ENCODE measurements around the gene CAMK2G. TPM values are rescaled to one million over a fixed set of nuclear protein-coding genes. Genes with fewer than 3 reads are reported as not detected.

Gene CAMK2G
- total RNA-seq, 1 experiment from 2014 or later: 147 TPM

DNA sequence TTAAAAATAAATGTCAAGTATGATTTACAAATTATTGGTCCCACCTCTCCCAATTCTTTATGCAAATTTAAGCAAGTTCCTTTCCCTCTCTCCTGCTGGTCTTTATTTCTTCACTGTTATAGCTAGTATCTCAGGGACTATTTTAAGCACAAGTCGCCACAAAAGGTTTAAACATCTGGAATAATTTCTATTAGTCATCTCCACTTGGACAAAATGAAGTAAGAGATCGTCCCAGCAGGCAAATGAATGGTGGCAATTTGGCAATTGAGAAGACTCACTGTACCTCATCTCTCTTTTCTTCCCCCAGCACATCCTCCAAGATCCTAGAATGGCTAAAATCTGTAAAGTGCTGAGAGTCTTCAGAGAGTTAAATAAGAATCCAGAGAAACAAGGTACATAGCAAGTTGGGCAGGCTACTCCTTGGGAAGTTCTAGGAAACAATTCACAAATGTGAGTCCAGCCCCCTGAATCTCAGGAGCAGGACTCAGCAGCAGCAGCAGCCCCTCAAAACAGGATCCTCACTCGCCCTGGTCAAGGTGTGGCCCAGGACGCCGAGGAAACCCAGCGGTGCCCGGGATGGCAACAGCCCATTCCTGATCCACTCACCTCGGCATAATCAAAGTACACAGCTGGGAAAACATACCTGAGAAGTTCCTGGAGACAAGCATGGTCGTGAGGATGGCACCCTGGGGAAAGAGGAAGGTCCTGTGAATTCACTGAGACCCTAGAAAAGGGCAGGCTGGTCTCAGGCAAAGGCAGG lies 32.6 kb downstream of the CAMK2G start:
- DNase-seq: no peak
- H3K4me3 ChIP-seq: no peak overlapping the region
- POLR2A ChIA-PET (ENCODE audit: unreplicated experiment): no interaction called here
- H3K4me1 ChIP-seq (replicated peaks; ENCODE audit: insufficient read depth): 0 out of 2 replicates have a peak, but pooled peaks cover 6% of the 10 kb centered on the region
- intact Hi-C loops (cut with micrococcal nuclease; ENCODE audit: unreplicated experiment): no loop called here
- CTCF ChIA-PET: interaction anchor here (0.6 kb wide), 1 partner anchor 49 kb away, joined by 3 read pairs; no protein-coding TSS in a partner anchor
- peaks cover 74% of the 10 kb centered on the region for H3K36me3 ChIP-seq (ENCODE audit: low read depth)
- no peaks in the 10 kb centered on the region for H3K27me3 ChIP-seq (ENCODE audit: insufficient read depth, low read depth)
- no peak overlapping the region for H3K27ac ChIP-seq
- H3K9me2 ChIP-seq (ENCODE audit: insufficient read depth): no peaks in the 10 kb centered on the region
- peaks cover 15% of the 10 kb centered on the region; the same call in 1 of the 2 replicates for H3K79me2 ChIP-seq (ENCODE audit: low read depth)
- no peaks in the 10 kb centered on the region for H3K9me3 ChIP-seq (ENCODE audit: insufficient read depth, low read depth)
- H3F3A ChIP-seq (ENCODE audit: insufficient read depth, low read depth): peaks cover 50% of the 10 kb centered on the region; the same call in 1 of the 2 replicates
- H2AFZ ChIP-seq: no peak overlapping the region
- no TSS peak for BruUV-seq (replicated peaks)
- H3K4me2 ChIP-seq: no peak overlapping the region
- TF ChIP-seq EZH2 (IDR thresholded peaks at IDR 0.05; ENCODE audit: low read depth): no peak
- TF ChIP-seq, protein P1, sequence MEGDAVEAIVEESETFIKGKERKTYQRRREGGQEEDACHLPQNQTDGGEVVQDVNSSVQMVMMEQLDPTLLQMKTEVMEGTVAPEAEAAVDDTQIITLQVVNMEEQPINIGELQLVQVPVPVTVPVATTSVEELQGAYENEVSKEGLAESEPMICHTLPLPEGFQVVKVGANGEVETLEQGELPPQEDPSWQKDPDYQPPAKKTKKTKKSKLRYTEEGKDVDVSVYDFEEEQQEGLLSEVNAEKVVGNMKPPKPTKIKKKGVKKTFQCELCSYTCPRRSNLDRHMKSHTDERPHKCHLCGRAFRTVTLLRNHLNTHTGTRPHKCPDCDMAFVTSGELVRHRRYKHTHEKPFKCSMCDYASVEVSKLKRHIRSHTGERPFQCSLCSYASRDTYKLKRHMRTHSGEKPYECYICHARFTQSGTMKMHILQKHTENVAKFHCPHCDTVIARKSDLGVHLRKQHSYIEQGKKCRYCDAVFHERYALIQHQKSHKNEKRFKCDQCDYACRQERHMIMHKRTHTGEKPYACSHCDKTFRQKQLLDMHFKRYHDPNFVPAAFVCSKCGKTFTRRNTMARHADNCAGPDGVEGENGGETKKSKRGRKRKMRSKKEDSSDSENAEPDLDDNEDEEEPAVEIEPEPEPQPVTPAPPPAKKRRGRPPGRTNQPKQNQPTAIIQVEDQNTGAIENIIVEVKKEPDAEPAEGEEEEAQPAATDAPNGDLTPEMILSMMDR (conservative IDR thresholded peaks at IDR 0.05): no peak
- H4K20me1 ChIP-seq (ENCODE audit: insufficient read depth): peaks cover 74% of the 10 kb centered on the region

DNA sequence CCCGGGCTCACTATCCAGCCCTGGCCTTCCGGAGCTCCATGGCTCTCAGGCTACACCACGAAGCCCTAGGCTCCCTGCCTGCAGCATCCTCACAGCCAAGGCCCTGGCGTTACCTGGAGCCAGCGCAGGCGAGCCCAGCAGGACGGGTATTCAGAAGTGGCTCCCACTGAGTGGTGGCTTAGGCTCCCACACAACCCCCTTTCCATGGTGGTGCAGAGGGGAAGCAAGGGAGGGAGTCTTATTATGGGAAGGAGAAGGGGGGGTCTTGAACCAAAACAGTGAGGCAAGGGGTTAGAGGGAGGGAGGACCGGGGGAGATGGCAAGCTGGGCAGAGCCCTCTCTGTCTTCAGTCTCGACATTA lies 33.3 kb downstream of the CAMK2G start:
- Histone ChIP-seq H3K27me3 (ENCODE audit: insufficient read depth, low read depth) (no peaks in the 10 kb centered on the region), H3K79me2 (ENCODE audit: low read depth) (peaks cover 8% of the 10 kb centered on the region; the same call in 1 of the 2 replicates), H3K9me3 (ENCODE audit: insufficient read depth, low read depth) (no peaks in the 10 kb centered on the region), H2AFZ (no peak overlapping the region), H3K4me3 (no peak overlapping the region), H3K27ac (no peak overlapping the region), H3K9me2 (ENCODE audit: insufficient read depth) (no peaks in the 10 kb centered on the region), H3K36me3 (ENCODE audit: low read depth) (peaks cover 69% of the 10 kb centered on the region), H3K4me1 (replicated peaks; ENCODE audit: insufficient read depth) (0 out of 2 replicates have a peak, but pooled peaks cover 6% of the 10 kb centered on the region), H4K20me1 (ENCODE audit: insufficient read depth) (peaks cover 71% of the 10 kb centered on the region), H3F3A (ENCODE audit: insufficient read depth, low read depth) (peaks cover 48% of the 10 kb centered on the region), H3K4me2 (no peak overlapping the region)
- ChIA-PET CTCF (no interaction called here), POLR2A (ENCODE audit: unreplicated experiment) (no interaction called here)
- no peak for DNase-seq
- intact Hi-C loops (cut with micrococcal nuclease; ENCODE audit: unreplicated experiment): no loop called here
- TF ChIP-seq EZH2 (IDR thresholded peaks at IDR 0.05; ENCODE audit: low read depth): no peak
- TF ChIP-seq, protein P1 (conservative IDR thresholded peaks at IDR 0.05): no peak
- no TSS peak for BruUV-seq (replicated peaks)

DNA sequence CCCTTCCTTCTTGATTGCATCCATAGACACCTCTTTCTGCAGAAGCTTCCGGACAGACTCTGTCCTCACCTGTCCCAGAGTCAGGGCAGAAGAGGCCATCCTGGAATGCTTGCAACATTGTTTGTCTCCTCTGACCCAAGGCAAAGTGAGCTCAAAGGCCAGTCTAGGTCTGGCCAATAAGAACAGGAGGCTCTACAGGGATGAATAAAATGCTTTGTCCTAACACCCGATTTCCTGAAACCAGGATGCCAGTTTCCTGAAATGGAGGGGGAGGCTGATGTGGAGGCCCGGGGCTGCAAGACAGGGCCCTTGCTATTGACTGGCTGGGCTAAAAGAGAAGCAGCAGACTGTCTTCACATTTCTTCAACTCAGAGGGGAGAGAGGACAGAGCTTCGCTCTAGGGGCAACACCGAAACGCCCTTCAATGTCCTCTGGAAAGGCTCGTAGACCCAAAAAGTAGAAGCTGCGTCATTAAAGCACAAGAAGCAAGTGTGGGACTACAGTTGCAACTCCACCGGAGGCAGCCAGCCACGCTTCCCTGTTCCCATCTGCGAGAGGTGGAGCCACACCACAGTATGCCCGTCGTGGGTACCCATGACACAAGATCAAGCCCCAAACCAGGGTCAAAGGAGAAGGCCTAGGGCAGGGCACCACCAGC lies 33.8 kb downstream of the CAMK2G start:
- no peak overlapping the region for H3K4me3 ChIP-seq
- peaks cover 71% of the 10 kb centered on the region for H3K36me3 ChIP-seq (ENCODE audit: low read depth)
- peaks cover 71% of the 10 kb centered on the region for H4K20me1 ChIP-seq (ENCODE audit: insufficient read depth)
- 0 out of 2 replicates have a peak, but pooled peaks cover 7% of the 10 kb centered on the region for H3K79me2 ChIP-seq (ENCODE audit: low read depth)
- 0 out of 2 replicates have a peak, but pooled peaks cover 6% of the 10 kb centered on the region for H3K4me1 ChIP-seq (replicated peaks; ENCODE audit: insufficient read depth)
- H2AFZ ChIP-seq: no peak overlapping the region
- no peak for DNase-seq
- ChIA-PET POLR2A (ENCODE audit: unreplicated experiment) (no interaction called here), CTCF (no interaction called here)
- H3F3A ChIP-seq (ENCODE audit: insufficient read depth, low read depth): peaks cover 48% of the 10 kb centered on the region
- H3K4me2 ChIP-seq: no peak overlapping the region
- H3K9me3 ChIP-seq (ENCODE audit: insufficient read depth, low read depth): no peaks in the 10 kb centered on the region
- no peak overlapping the region for H3K27ac ChIP-seq
- no TSS peak for BruUV-seq (replicated peaks)
- intact Hi-C loops (cut with micrococcal nuclease; ENCODE audit: unreplicated experiment): no loop called here
- H3K27me3 ChIP-seq (ENCODE audit: insufficient read depth, low read depth): no peaks in the 10 kb centered on the region
- H3K9me2 ChIP-seq (ENCODE audit: insufficient read depth): no peaks in the 10 kb centered on the region
- TF ChIP-seq, protein P1 (conservative IDR thresholded peaks at IDR 0.05): no peak
- TF ChIP-seq EZH2 (IDR thresholded peaks at IDR 0.05; ENCODE audit: low read depth): no peak
